ENCODE results near the gene MYG1. TPM values are rescaled to one million over a fixed set of nuclear protein-coding genes. Genes with fewer than 3 reads are reported as not detected.

Gene MYG1
- total RNA-seq, 2 experiments from 2014 or later = 53.4 to 64.9 TPM

DNA sequence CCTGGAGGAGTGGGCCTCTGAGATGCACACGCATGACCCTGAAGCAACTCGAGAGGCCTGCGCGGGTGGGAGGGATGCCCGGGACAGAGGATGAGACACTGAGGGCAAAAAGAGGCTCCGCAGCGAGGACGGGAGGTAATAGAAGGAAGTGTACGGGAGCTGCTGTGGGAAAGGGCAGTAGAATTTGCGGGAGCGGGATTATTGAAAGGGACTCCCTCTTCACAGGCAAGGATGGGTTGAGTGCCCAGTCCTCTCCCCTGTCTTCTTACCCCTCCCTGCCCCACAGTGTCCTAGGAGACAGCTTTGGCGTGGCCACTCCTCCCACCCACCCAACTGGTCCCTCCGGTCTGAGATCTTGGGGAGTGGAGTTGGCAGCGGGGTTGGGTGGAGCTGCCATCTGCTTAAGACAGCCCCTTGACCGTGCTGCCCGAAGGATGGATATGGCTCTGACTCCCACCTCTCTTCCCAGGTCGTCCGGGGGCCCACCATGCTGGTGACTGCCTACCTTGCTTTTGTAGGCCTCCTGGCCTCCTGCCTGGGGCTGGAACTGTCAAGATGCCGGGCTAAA lies 47.1 kb upstream of the MYG1 start:
- peak overlapping the region; percentile 91 for H3K4me3 ChIP-seq (ENCODE audit: low read depth, low read length, poor library complexity, severe bottlenecking)
- no peaks in the 10 kb centered on the region for H3K9me3 ChIP-seq (ENCODE audit: low read length)
- TF ChIP-seq EZH2phosphoT487 (IDR thresholded peaks at IDR 0.05; ENCODE audit: borderline replicate concordance, low read depth, low read length) = no peak
- peak; percentile 26; the same call in 1 of the 2 replicates for TF ChIP-seq CTCF (conservative IDR thresholded peaks at IDR 0.05; ENCODE audit: low read length)
- CTCF ChIA-PET (ENCODE audit: unreplicated experiment) = interaction anchor here (1.2 to 1.4 kb wide), 2 partner anchors 15 to 38 kb away, joined by 4 read pairs; partner anchors contain the start of gene ESPL1
- H3K79me2 ChIP-seq (ENCODE audit: insufficient read depth, low read depth, low read length) = peaks cover 12% of the 10 kb centered on the region; the same call in 1 of the 2 replicates
- no peak for DNase-seq (ENCODE audit: low spot score)
- intact Hi-C loops (cut with micrococcal nuclease; ENCODE audit: unreplicated experiment) = loop anchor here (2.0 kb wide), 2 partner anchors 32 to 42 kb away; partner anchors contain the start of gene PFDN5
- H3K4me2 ChIP-seq (ENCODE audit: low read length) = peak overlapping the region; percentile 100
- no peaks in the 10 kb centered on the region for H3K9me2 ChIP-seq (ENCODE audit: insufficient read depth, low read length)
- H3K4me1 ChIP-seq (ENCODE audit: insufficient read depth, low read length, poor library complexity, severe bottlenecking) = peaks cover 33% of the 10 kb centered on the region
- POLR2A ChIA-PET = interaction anchor here (0.8 to 2.6 kb wide), 4 partner anchors 15 to 71 kb away, joined by 3 to 20 read pairs (median 4); partner anchors contain the start of genes CSAD, ESPL1 and ITGB7
- H3K27ac ChIP-seq (ENCODE audit: low read depth, low read length, poor library complexity, severe bottlenecking) = peak overlapping the region; percentile 38
- H4K20me1 ChIP-seq (ENCODE audit: insufficient read depth, low read length) = no peaks in the 10 kb centered on the region
- peak overlapping the region; percentile 52; the same call in 1 of the 2 replicates for H2AFZ ChIP-seq (ENCODE audit: low read length)
- BruUV-seq (replicated peaks) = no TSS peak
- H3K36me3 ChIP-seq (ENCODE audit: insufficient read depth, low read length) = peaks cover 9% of the 10 kb centered on the region; the same call in 1 of the 2 replicates

DNA sequence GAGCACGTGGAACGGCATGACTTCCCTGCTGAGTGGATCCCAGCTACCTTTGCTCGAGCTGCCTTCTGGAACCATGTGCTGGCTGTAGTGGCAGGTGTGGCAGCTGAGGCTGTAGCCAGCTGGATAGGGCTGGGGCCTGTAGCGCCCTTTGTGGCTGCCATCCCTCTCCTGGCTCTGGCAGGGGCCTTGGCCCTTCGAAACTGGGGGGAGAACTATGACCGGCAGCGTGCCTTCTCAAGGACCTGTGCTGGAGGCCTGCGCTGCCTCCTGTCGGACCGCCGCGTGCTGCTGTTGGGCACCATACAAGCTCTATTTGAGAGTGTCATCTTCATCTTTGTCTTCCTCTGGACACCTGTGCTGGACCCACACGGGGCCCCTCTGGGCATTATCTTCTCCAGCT lies 46.2 kb upstream of the MYG1 start:
- intact Hi-C loops (cut with micrococcal nuclease; ENCODE audit: unreplicated experiment) = loop anchor here (2.0 kb wide), 2 partner anchors 32 to 42 kb away; partner anchors contain the start of gene PFDN5

More for the DNA sequence above, 46.2 kb upstream of the MYG1 start:
- H3K9me3 ChIP-seq (ENCODE audit: low read length) = no peaks in the 10 kb centered on the region
- peaks cover 9% of the 10 kb centered on the region; the same call in 1 of the 2 replicates for H3K36me3 ChIP-seq (ENCODE audit: insufficient read depth, low read length)
- H3K4me1 ChIP-seq (ENCODE audit: insufficient read depth, low read length, poor library complexity, severe bottlenecking) = peaks cover 33% of the 10 kb centered on the region
- peak overlapping the region; percentile 100 for H3K4me2 ChIP-seq (ENCODE audit: low read length)
- no peak overlapping the region for H3K27ac ChIP-seq (ENCODE audit: low read depth, low read length, poor library complexity, severe bottlenecking)
- ChIA-PET POLR2A (interaction anchor here (0.8 to 2.6 kb wide), 3 partner anchors 14 to 72 kb away, joined by 3 to 20 read pairs (median 6); partner anchors contain the start of genes CSAD and ESPL1), CTCF (ENCODE audit: unreplicated experiment) (interaction anchor here (1.4 kb wide), 1 partner anchor 39 kb away, joined by 4 read pairs; no protein-coding TSS in a partner anchor)
- TF ChIP-seq CTCF (conservative IDR thresholded peaks at IDR 0.05; ENCODE audit: low read length) = no peak
- TF ChIP-seq EZH2phosphoT487 (IDR thresholded peaks at IDR 0.05; ENCODE audit: borderline replicate concordance, low read depth, low read length) = no peak
- H3K4me3 ChIP-seq (ENCODE audit: low read depth, low read length, poor library complexity, severe bottlenecking) = peak overlapping the region; percentile 91
- BruUV-seq (replicated peaks) = no TSS peak
- no peaks in the 10 kb centered on the region for H3K9me2 ChIP-seq (ENCODE audit: insufficient read depth, low read length)
- no peak overlapping the region for H2AFZ ChIP-seq (ENCODE audit: low read length)
- no peaks in the 10 kb centered on the region for H4K20me1 ChIP-seq (ENCODE audit: insufficient read depth, low read length)
- H3K79me2 ChIP-seq (ENCODE audit: insufficient read depth, low read depth, low read length) = peaks cover 12% of the 10 kb centered on the region; the same call in 1 of the 2 replicates
- DNase-seq (ENCODE audit: low spot score) = no peak

All from OCI-LY7 (cell line).